HEK293 (cell line): Measurements from ENCODE around the gene CHSY1.

Experiments used
- CTCF ChIA-PET: fragments of 350-600 bp; formaldehyde crosslinking; extraction: SDS; loops from one replicate; lab custom pipeline; 2021; ENCODE audit warnings: antibody characterized with exemption; lab: Yijun Ruan, JAX
- POLR2A ChIA-PET: fragments of 300-600 bp; formaldehyde crosslinking; extraction: SDS; loops from one replicate; lab custom pipeline; 2020; ENCODE audit warnings: antibody characterized with exemption, inconsistent platforms; lab: Yijun Ruan, JAX
- H3K27ac ChIP-seq: fragments of 200-500 bp; sonication (Bioruptor generic); 2 replicates; pipeline ENCODE4 v1.5.1; 2014; ENCODE audit warnings: low read depth, low read length, control low read depth, inconsistent platforms; ENCODE audit errors: extremely low read depth
- H3K36me3 ChIP-seq, 2 experiments: fragments of 200-500 bp in 1 of 2; sonication (Bioruptor generic) in 1 of 2; 1 replicate in 1 of 2; 2 replicates in 1 of 2; pipeline ENCODE4 v1.5.1; 2014 to 2017; ENCODE audit warnings: inconsistent platforms in 2 of 2, low read length in 2 of 2; ENCODE audit not compliant: control insufficient read depth in 2 of 2, insufficient read depth in 1 of 2
- H3K4me1 ChIP-seq: fragments of 200-500 bp; sonication (Bioruptor generic); 2 replicates; pipeline ENCODE4 v1.5.1; 2014; ENCODE audit warnings: mild to moderate bottlenecking, low read length, inconsistent platforms; ENCODE audit not compliant: control insufficient read depth, insufficient read depth
- H3K4me3 ChIP-seq: 2 replicates; pipeline ENCODE4 v1.5.1; 2011; ENCODE audit warnings: low read depth, mild to moderate bottlenecking, control low read depth, low read length, moderate library complexity
- H3K9me3 ChIP-seq: fragments of 200-500 bp; sonication (Bioruptor generic); 2 replicates; pipeline ENCODE4 v1.5.1; 2014; ENCODE audit warnings: low read depth, low read length, inconsistent platforms; ENCODE audit not compliant: control insufficient read depth, insufficient read depth
- HOXD13 ChIP-seq: sonication (generic); formaldehyde crosslinking; IDR thresholded peaks from 2 replicates; pipeline ENCODE4 v1.8.0; 2022; ENCODE audit warnings: missing genetic modification reagents, borderline replicate concordance
- SP7 ChIP-seq: fragments of 450-650 bp; formaldehyde crosslinking; IDR thresholded peaks from 2 replicates; pipeline ENCODE4 v1.5.1; 2016; ENCODE audit warnings: missing biosample characterization, missing genetic modification characterization
- ZBTB17 ChIP-seq: fragments of 450-650 bp; formaldehyde crosslinking; IDR thresholded peaks from 2 replicates; pipeline ENCODE4 v1.5.1; 2016; ENCODE audit warnings: missing biosample characterization, missing genetic modification characterization
- ZNF121 ChIP-seq: fragments of 450-650 bp; formaldehyde crosslinking; IDR thresholded peaks from 2 replicates; pipeline ENCODE4 v1.5.1; 2016; ENCODE audit warnings: missing biosample characterization, missing genetic modification characterization
- ZNF350 ChIP-seq: fragments of 450-650 bp; formaldehyde crosslinking; IDR thresholded peaks from 2 replicates; pipeline ENCODE4 v1.5.0; 2017; ENCODE audit warnings: missing biosample characterization, mild to moderate bottlenecking, missing genetic modification characterization
- ZNF416 ChIP-seq: fragments of 450-650 bp; formaldehyde crosslinking; IDR thresholded peaks from 2 replicates; pipeline ENCODE4 v1.5.1; 2016; ENCODE audit warnings: missing biosample characterization, missing genetic modification characterization
- ZNF692 ChIP-seq: fragments of 450-650 bp; formaldehyde crosslinking; IDR thresholded peaks from 2 replicates; pipeline ENCODE4 v1.5.1; 2016; ENCODE audit warnings: missing biosample characterization, missing genetic modification characterization
- ZNF76 ChIP-seq: fragments of 450-650 bp; formaldehyde crosslinking; IDR thresholded peaks from 2 replicates; pipeline ENCODE4; 2016; ENCODE audit warnings: low read depth, missing biosample characterization, missing genetic modification characterization, borderline replicate concordance
- ZNF777 ChIP-seq: fragments of 450-650 bp; formaldehyde crosslinking; IDR thresholded peaks from 2 replicates; pipeline ENCODE4 v1.5.1; 2017; ENCODE audit warnings: missing biosample characterization, missing genetic modification characterization, borderline replicate concordance
- ZNF830 ChIP-seq: fragments of 450-650 bp; IDR thresholded peaks from 2 replicates; pipeline ENCODE4 v1.5.0; 2018; ENCODE audit warnings: missing biosample characterization, missing genetic modification characterization, low read depth, mild to moderate bottlenecking, moderate library complexity
- TF ChIP-seq, protein P1 (sequence below): fragments of 450-650 bp; formaldehyde crosslinking; IDR thresholded peaks from 2 replicates; pipeline ENCODE4 v1.5.1; 2017; ENCODE audit warnings: missing biosample characterization, missing genetic modification characterization
- TF ChIP-seq, protein P2 (sequence below): fragments of 450-650 bp; formaldehyde crosslinking; IDR thresholded peaks from 2 replicates; pipeline ENCODE4 v1.5.1; 2016; ENCODE audit warnings: missing biosample characterization, missing genetic modification characterization
- TF ChIP-seq, protein P3 (sequence below): fragments of 450-650 bp; formaldehyde crosslinking; optimal IDR thresholded peaks from 2 replicates; pipeline ENCODE3; 2016; ENCODE audit warnings: missing biosample characterization, mild to moderate bottlenecking, missing genetic modification characterization

Gene CHSY1

GRCh38 chr15:101239724-101240136, 12.1 kb downstream of the CHSY1 start:
- no peak overlapping the region for H3K4me3 ChIP-seq
- ChIA-PET POLR2A (interaction anchor here (0.8 to 1.0 kb wide), 2 partner anchors 9 to 12 kb away, joined by 3 to 4 read pairs; partner anchors contain the start of gene CHSY1), CTCF (interaction anchor here (0.5 to 3.0 kb wide), 4 partner anchors 18 to 536 kb away, joined by 3 to 13 read pairs (median 6); no protein-coding TSS in a partner anchor)
- H3K9me3 ChIP-seq: no peaks in the 10 kb centered on the region
- peaks cover 1 to 16% of the 10 kb centered on the region in 2 experiments; a peak in 2 of 3 replicates for H3K36me3 ChIP-seq
- H3K4me1 ChIP-seq: peaks cover 19% of the 10 kb centered on the region; the same call in 1 of the 2 replicates
- 0 out of 2 replicates have a peak overlapping the region, but pooled peaks have one; percentile 20 for H3K27ac ChIP-seq
- TF ChIP-seq, protein P1, sequence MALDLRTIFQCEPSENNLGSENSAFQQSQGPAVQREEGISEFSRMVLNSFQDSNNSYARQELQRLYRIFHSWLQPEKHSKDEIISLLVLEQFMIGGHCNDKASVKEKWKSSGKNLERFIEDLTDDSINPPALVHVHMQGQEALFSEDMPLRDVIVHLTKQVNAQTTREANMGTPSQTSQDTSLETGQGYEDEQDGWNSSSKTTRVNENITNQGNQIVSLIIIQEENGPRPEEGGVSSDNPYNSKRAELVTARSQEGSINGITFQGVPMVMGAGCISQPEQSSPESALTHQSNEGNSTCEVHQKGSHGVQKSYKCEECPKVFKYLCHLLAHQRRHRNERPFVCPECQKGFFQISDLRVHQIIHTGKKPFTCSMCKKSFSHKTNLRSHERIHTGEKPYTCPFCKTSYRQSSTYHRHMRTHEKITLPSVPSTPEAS (tag by site-specific recombination): no peak
- TF ChIP-seq ZNF777 (no peak), SP7 (tag by site-specific recombination) (peak; percentile 43; the same call in 1 of the 2 replicates), HOXD13 (CRISPR knock-in tag) (no peak)
- TF ChIP-seq, protein P2, sequence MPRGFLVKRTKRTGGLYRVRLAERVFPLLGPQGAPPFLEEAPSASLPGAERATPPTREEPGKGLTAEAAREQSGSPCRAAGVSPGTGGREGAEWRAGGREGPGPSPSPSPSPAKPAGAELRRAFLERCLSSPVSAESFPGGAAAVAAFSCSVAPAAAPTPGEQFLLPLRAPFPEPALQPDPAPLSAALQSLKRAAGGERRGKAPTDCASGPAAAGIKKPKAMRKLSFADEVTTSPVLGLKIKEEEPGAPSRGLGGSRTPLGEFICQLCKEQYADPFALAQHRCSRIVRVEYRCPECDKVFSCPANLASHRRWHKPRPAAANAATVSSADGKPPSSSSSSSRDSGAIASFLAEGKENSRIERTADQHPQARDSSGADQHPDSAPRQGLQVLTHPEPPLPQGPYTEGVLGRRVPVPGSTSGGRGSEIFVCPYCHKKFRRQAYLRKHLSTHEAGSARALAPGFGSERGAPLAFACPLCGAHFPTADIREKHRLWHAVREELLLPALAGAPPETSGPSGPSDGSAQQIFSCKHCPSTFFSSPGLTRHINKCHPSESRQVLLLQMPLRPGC (tag by site-specific recombination): no peak
- TF ChIP-seq, all 188 proteins: peak for 1

- Histone ChIP-seq H3K9me3 (no peaks in the 10 kb centered on the region), H3K27ac (no peak overlapping the region), H3K4me1 (peaks cover 7% of the 10 kb centered on the region; the same call in 1 of the 2 replicates), H3K36me3 (peaks cover 5 to 37% of the 10 kb centered on the region in 2 experiments), H3K4me3 (no peak overlapping the region)
- CTCF ChIA-PET: no interaction called here
- TF ChIP-seq ZNF121 (tag by site-specific recombination): no peak
- no peak for TF ChIP-seq ZNF350
- no peak for TF ChIP-seq ZNF76 (tag by site-specific recombination)
- POLR2A ChIA-PET: interaction anchor here (0.7 kb wide), 1 partner anchor 358 kb away, joined by 6 read pairs; the partner anchor contains the start of gene ALDH1A3
Measured at GRCh38 chr15:101237251-101237650, 14.6 kb downstream of the CHSY1 start.

DNA sequence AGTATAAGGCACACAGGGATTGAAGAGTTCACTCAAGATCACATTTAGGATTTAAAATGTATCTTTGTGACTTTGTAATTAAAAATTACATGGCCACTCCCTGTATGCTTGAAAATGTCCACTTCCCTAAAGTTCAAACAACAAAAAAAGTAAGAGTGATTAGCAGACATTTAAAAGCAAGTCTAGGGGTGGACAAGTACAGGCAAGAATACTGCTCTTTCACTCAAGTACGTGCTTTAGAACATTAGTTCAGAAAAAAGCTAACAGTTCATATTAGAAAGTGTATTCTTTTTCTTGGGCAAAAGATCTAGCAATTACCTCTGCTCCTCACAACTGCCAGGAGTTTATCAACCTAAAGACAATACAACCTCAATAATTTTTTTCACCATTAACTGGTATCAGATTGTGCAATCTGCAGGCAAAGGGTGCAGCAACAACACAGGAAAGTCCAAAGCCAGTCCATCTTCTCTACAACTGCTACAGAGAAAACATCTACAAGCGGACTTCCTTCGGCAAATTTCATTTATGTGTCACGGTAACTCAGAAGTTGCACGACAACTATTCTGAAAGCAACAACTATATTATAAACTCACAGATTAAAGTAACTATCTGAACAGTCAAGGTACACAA, 18.1 kb downstream of the CHSY1 start:
- no peak overlapping the region for H3K4me3 ChIP-seq
- no peak overlapping the region for H3K27ac ChIP-seq
- TF ChIP-seq ZNF416 (tag by site-specific recombination) (no peak), ZBTB17 (tag by site-specific recombination) (no peak), ZNF692 (no peak), ZNF830 (tag by site-specific recombination) (no peak), ZNF76 (tag by site-specific recombination) (no peak)
- TF ChIP-seq, protein P3, sequence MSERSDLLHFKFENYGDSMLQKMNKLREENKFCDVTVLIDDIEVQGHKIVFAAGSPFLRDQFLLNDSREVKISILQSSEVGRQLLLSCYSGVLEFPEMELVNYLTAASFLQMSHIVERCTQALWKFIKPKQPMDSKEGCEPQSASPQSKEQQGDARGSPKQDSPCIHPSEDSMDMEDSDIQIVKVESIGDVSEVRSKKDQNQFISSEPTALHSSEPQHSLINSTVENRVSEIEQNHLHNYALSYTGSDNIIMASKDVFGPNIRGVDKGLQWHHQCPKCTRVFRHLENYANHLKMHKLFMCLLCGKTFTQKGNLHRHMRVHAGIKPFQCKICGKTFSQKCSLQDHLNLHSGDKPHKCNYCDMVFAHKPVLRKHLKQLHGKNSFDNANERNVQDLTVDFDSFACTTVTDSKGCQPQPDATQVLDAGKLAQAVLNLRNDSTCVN (tag by site-specific recombination): no peak
- no peaks in the 10 kb centered on the region for H3K9me3 ChIP-seq
- H3K4me1 ChIP-seq: no peaks in the 10 kb centered on the region
- CTCF ChIA-PET: no interaction called here
- H3K36me3 ChIP-seq: peaks cover 11 to 37% of the 10 kb centered on the region in 2 experiments
- POLR2A ChIA-PET: no interaction called here
